ENCODE results near the gene MOSPD3.

DNA sequence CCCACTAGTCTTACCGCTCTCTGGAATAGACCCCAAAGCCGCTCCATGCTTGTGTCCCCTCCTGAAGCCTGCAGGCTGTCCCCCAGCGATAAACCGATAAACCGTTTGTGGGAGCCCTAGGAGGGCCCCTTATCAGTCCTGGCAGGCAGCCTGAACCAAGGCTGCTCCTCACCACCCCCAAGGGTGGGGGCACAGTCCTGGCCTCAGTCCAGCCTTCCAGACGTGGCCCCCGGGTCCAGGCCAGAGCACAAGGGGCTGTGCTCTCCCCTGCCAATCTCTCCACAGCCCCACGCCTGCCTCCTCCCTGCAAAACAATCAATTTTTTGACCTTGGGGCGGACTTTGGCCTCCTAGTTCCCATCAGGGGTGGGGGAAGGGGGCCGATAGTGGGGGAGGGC, 29.1 kb downstream of the MOSPD3 start, which contains the start of gene TFR2:
- TF ChIP-seq, protein P1, sequence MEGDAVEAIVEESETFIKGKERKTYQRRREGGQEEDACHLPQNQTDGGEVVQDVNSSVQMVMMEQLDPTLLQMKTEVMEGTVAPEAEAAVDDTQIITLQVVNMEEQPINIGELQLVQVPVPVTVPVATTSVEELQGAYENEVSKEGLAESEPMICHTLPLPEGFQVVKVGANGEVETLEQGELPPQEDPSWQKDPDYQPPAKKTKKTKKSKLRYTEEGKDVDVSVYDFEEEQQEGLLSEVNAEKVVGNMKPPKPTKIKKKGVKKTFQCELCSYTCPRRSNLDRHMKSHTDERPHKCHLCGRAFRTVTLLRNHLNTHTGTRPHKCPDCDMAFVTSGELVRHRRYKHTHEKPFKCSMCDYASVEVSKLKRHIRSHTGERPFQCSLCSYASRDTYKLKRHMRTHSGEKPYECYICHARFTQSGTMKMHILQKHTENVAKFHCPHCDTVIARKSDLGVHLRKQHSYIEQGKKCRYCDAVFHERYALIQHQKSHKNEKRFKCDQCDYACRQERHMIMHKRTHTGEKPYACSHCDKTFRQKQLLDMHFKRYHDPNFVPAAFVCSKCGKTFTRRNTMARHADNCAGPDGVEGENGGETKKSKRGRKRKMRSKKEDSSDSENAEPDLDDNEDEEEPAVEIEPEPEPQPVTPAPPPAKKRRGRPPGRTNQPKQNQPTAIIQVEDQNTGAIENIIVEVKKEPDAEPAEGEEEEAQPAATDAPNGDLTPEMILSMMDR (IDR thresholded peaks at IDR 0.05): no peak
- TF ChIP-seq POLR2A (IDR thresholded peaks at IDR 0.05): no peak
- no peak for TF ChIP-seq POLR2AphosphoS5 (IDR thresholded peaks at IDR 0.05)
- TF ChIP-seq EP300 (IDR thresholded peaks at IDR 0.05): no peak

Measured in stomach (tissue), 4 donors.